Activated T-cell treated with anti-CD3 and anti-CD28 coated beads, Interleukin-2, amount 50 U/mL, for 24 hours (primary cell): ENCODE measurements around the gene ADAMTS2.

Source experiments
- DNase-seq: peaks from one replicate; pipeline ENCODE4 v3.0.0-alpha.2; 2020
- H3K27ac Mint-ChIP-seq: 2 replicates; pipeline ENCODE4 v1.8.0; 2020; ENCODE audit warnings: mild to moderate bottlenecking, mixed read lengths
- H3K27me3 Mint-ChIP-seq: 2 replicates; pipeline ENCODE4 v1.8.0; 2020; ENCODE audit warnings: mixed read lengths
- H3K36me3 Mint-ChIP-seq: 2 replicates; pipeline ENCODE4 v1.8.0; 2020; ENCODE audit warnings: low read depth, mixed read lengths
- H3K4me1 Mint-ChIP-seq: 2 replicates; pipeline ENCODE4 v1.8.0; 2020; ENCODE audit warnings: low read depth, mixed read lengths
- H3K4me3 Mint-ChIP-seq: 2 replicates; pipeline ENCODE4 v1.8.0; 2020; ENCODE audit warnings: mild to moderate bottlenecking, moderate library complexity, mixed read lengths
- H3K9me3 Mint-ChIP-seq: 2 replicates; pipeline ENCODE4 v1.8.0; 2020; ENCODE audit warnings: mixed read lengths

The ADAMTS2 gene

GRCh38 chr5:179212870-179213269 lies 132.4 kb downstream of the ADAMTS2 start:
- Mint-ChIP-seq H3K9me3 (no peaks in the 10 kb centered on the region), H3K4me1 (no peaks in the 10 kb centered on the region), H3K4me3 (no peak overlapping the region), H3K36me3 (no peaks in the 10 kb centered on the region), H3K27me3 (peaks cover 6% of the 10 kb centered on the region), H3K27ac (no peak overlapping the region)
- no peak for DNase-seq

GRCh38 chr5:179211631-179212030 lies 133.6 kb downstream of the ADAMTS2 start:
- Mint-ChIP-seq H3K27me3 (peaks cover 6% of the 10 kb centered on the region), H3K4me3 (no peak overlapping the region), H3K36me3 (no peaks in the 10 kb centered on the region), H3K4me1 (no peaks in the 10 kb centered on the region), H3K9me3 (no peaks in the 10 kb centered on the region), H3K27ac (no peak overlapping the region)
- DNase-seq = no peak

GRCh38 chr5:179211068-179211467 lies 134.2 kb downstream of the ADAMTS2 start:
- no peaks in the 10 kb centered on the region for H3K9me3 Mint-ChIP-seq
- H3K4me1 Mint-ChIP-seq = no peaks in the 10 kb centered on the region
- H3K4me3 Mint-ChIP-seq = no peak overlapping the region
- H3K27me3 Mint-ChIP-seq = peaks cover 6% of the 10 kb centered on the region
- no peaks in the 10 kb centered on the region for H3K36me3 Mint-ChIP-seq
- H3K27ac Mint-ChIP-seq = no peak overlapping the region
- no peak for DNase-seq

GRCh38 chr5:179210478-179210877 lies 134.8 kb downstream of the ADAMTS2 start:
- Mint-ChIP-seq H3K27me3 (peaks cover 6% of the 10 kb centered on the region), H3K4me1 (no peaks in the 10 kb centered on the region), H3K4me3 (no peak overlapping the region), H3K27ac (no peak overlapping the region), H3K36me3 (no peaks in the 10 kb centered on the region), H3K9me3 (no peaks in the 10 kb centered on the region)
- no peak for DNase-seq

GRCh38 chr5:179209359-179210150 lies 135.7 kb downstream of the ADAMTS2 start:
- DNase-seq = no peak

GRCh38 chr5:179208706-179209358 lies 136.4 kb downstream of the ADAMTS2 start:
- Mint-ChIP-seq H3K27me3 (peaks cover 6% of the 10 kb centered on the region), H3K36me3 (no peaks in the 10 kb centered on the region), H3K4me1 (no peaks in the 10 kb centered on the region), H3K9me3 (no peaks in the 10 kb centered on the region), H3K4me3 (no peak overlapping the region), H3K27ac (no peak overlapping the region)
- no peak for DNase-seq

More at GRCh38 chr5:179209359-179210150, 135.7 kb downstream of the ADAMTS2 start:
- no peaks in the 10 kb centered on the region for H3K4me1 Mint-ChIP-seq
- H3K36me3 Mint-ChIP-seq = no peaks in the 10 kb centered on the region
- H3K27me3 Mint-ChIP-seq = peaks cover 6% of the 10 kb centered on the region
- no peak overlapping the region for H3K27ac Mint-ChIP-seq
- H3K4me3 Mint-ChIP-seq = no peak overlapping the region
- no peaks in the 10 kb centered on the region for H3K9me3 Mint-ChIP-seq

GRCh38 chr5:179207920-179208705 lies 137.1 kb downstream of the ADAMTS2 start:
- Mint-ChIP-seq H3K4me3 (no peak overlapping the region), H3K36me3 (no peaks in the 10 kb centered on the region), H3K27ac (no peak overlapping the region), H3K27me3 (peaks cover 6% of the 10 kb centered on the region), H3K9me3 (no peaks in the 10 kb centered on the region), H3K4me1 (no peaks in the 10 kb centered on the region)
- DNase-seq = no peak

- no peak for DNase-seq
- H3K27ac Mint-ChIP-seq = no peak overlapping the region
- no peak overlapping the region for H3K4me3 Mint-ChIP-seq
- H3K9me3 Mint-ChIP-seq = no peaks in the 10 kb centered on the region
- no peaks in the 10 kb centered on the region for H3K4me1 Mint-ChIP-seq
- no peaks in the 10 kb centered on the region for H3K36me3 Mint-ChIP-seq
- H3K27me3 Mint-ChIP-seq = peaks cover 6% of the 10 kb centered on the region
Measured at GRCh38 chr5:179207470-179207869, 137.8 kb downstream of the ADAMTS2 start.

GRCh38 chr5:179206366-179206765 lies 138.9 kb downstream of the ADAMTS2 start:
- Mint-ChIP-seq H3K4me3 (no peak overlapping the region), H3K36me3 (no peaks in the 10 kb centered on the region), H3K9me3 (no peaks in the 10 kb centered on the region), H3K27me3 (peaks cover 3% of the 10 kb centered on the region), H3K27ac (no peak overlapping the region), H3K4me1 (no peaks in the 10 kb centered on the region)
- DNase-seq = no peak

GRCh38 chr5:179205277-179205676 lies 140.0 kb downstream of the ADAMTS2 start:
- no peaks in the 10 kb centered on the region for H3K9me3 Mint-ChIP-seq

GRCh38 chr5:179204572-179204971 lies 140.7 kb downstream of the ADAMTS2 start:
- no peak overlapping the region for H3K27ac Mint-ChIP-seq
- no peak for DNase-seq
- no peaks in the 10 kb centered on the region for H3K9me3 Mint-ChIP-seq

More at GRCh38 chr5:179205277-179205676, 140.0 kb downstream of the ADAMTS2 start:
- peaks cover 3% of the 10 kb centered on the region for H3K27me3 Mint-ChIP-seq
- no peaks in the 10 kb centered on the region for H3K4me1 Mint-ChIP-seq
- no peak overlapping the region for H3K27ac Mint-ChIP-seq
- no peaks in the 10 kb centered on the region for H3K36me3 Mint-ChIP-seq
- no peak overlapping the region for H3K4me3 Mint-ChIP-seq
- no peak for DNase-seq

GRCh38 chr5:179203248-179203647 lies 142.0 kb downstream of the ADAMTS2 start:
- no peaks in the 10 kb centered on the region for H3K9me3 Mint-ChIP-seq
- DNase-seq = no peak
- H3K27me3 Mint-ChIP-seq = no peaks in the 10 kb centered on the region
- H3K4me1 Mint-ChIP-seq = no peaks in the 10 kb centered on the region
- H3K36me3 Mint-ChIP-seq = no peaks in the 10 kb centered on the region
- H3K27ac Mint-ChIP-seq = no peak overlapping the region
- no peak overlapping the region for H3K4me3 Mint-ChIP-seq

More at GRCh38 chr5:179204572-179204971, 140.7 kb downstream of the ADAMTS2 start:
- Mint-ChIP-seq H3K4me3 (no peak overlapping the region), H3K27me3 (peaks cover 3% of the 10 kb centered on the region), H3K36me3 (no peaks in the 10 kb centered on the region), H3K4me1 (no peaks in the 10 kb centered on the region)

- no peak overlapping the region for H3K4me3 Mint-ChIP-seq
- no peaks in the 10 kb centered on the region for H3K36me3 Mint-ChIP-seq
- DNase-seq = no peak
- no peaks in the 10 kb centered on the region for H3K9me3 Mint-ChIP-seq
- no peaks in the 10 kb centered on the region for H3K27me3 Mint-ChIP-seq
- no peaks in the 10 kb centered on the region for H3K4me1 Mint-ChIP-seq
- no peak overlapping the region for H3K27ac Mint-ChIP-seq
Measured at GRCh38 chr5:179201986-179202385, 143.3 kb downstream of the ADAMTS2 start.

GRCh38 chr5:179199246-179199645 lies 146.0 kb downstream of the ADAMTS2 start:
- Mint-ChIP-seq H3K9me3 (no peaks in the 10 kb centered on the region), H3K36me3 (no peaks in the 10 kb centered on the region), H3K4me1 (no peaks in the 10 kb centered on the region), H3K27ac (no peak overlapping the region), H3K4me3 (no peak overlapping the region), H3K27me3 (no peaks in the 10 kb centered on the region)
- DNase-seq = no peak
